IPS DF 4.7 (cell line): Measurements from ENCODE around the gene SPAAR.
"Not testable (repeated sequence)": the region's sequence is repeated elsewhere in the genome, so short reads cannot be mapped to it uniquely, and the experiment has no call there.

Experiments used
- DNase-seq: peaks from one replicate; pipeline ENCODE4 v3.0.0-alpha.2; 2013; ENCODE audit warnings: low spot score; ENCODE audit errors: extremely low read depth

Gene SPAAR

GRCh38 chr9:35903049-35903448 is 6.2 kb upstream of the SPAAR start:
- DNase-seq = no peak

- DNase-seq = no peak
Measured at GRCh38 chr9:35904338-35904737, 5.0 kb upstream of the SPAAR start.

DNA sequence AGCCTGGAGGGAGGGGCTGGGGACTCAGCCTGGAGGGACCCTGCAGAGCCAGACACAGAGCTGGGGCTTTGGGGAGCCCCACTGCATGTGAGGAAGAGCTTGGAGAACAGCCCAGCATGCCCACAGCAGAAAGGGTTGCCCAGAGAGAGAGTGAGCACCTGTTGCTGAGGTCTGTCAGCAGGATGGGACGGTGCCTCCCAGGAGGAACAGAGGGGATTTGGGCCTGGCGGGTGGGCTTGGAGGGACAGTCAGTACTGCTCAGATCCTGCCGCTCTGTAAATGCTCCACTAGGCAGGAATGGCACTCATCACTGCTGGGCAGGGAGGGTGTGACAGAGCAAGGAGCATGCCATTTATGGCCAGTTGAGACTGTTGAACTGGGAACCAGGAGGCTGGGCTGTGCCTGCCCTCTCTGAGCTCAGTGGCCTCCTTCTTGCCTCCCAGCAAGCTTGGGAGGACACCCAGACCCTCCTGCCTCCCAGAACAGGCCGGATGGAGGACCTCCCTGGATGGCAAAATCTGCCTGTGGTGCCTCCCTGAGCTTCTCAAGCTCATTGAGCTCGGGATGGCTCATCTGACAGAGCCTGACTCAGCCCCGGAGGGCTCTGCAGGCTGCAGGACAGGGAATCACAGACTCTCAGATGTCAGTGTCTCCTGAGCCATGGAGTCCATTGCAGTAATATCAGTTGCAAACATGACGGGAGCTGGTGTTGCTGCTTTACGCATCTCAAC is 4.1 kb upstream of the SPAAR start:
- no peak for DNase-seq

- DNase-seq = no peak
Measured at GRCh38 chr9:35905912-35906679, 3.2 kb upstream of the SPAAR start, which contains the start of gene HRCT1. HRCT1 (plus strand) TSS chr9:35906202; CDS start chr9:35906288, 86 bp downstream.

- no peak for DNase-seq
Measured at GRCh38 chr9:35906923-35907699, 2.2 kb upstream of the SPAAR start.

DNA sequence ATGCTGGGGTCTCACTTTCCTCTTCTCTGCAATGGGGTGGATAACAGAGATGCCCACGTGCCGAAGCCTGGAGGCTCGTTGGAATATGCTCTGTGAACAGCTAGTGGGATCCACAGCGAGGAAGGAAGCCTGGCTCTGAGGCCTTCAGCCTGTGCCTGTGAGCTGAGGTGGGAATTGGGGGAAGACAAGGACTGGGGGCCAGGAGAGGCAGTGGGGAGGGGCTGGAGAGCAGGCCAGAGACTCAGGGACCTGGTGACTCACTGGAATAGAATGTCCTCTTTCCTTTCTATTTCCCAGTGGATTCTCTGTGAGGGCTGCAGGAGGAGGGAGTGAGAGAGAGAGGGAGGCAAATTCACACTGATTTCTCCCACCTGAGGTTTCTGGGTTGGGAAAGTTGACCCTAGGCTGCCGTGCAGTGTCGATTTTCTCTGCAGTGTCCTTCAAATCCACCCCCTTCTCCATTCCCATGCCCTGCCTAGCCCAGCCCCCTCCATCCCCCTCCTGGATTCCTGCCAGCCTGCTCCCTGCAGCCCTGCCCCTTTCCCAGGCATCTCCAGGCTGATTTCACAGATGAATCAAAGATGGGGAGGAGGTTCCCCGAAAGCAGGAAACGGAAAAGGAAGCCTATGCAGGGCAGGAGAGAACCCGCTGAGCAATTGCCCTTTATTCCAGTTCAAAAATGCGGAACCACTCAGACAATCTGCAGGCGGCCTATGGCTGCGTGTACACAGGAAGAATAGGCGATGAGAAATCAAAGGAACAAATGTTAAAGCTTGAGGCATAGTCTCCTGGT is 1.4 kb upstream of the SPAAR start:
- peak; percentile 86 for DNase-seq

DNA sequence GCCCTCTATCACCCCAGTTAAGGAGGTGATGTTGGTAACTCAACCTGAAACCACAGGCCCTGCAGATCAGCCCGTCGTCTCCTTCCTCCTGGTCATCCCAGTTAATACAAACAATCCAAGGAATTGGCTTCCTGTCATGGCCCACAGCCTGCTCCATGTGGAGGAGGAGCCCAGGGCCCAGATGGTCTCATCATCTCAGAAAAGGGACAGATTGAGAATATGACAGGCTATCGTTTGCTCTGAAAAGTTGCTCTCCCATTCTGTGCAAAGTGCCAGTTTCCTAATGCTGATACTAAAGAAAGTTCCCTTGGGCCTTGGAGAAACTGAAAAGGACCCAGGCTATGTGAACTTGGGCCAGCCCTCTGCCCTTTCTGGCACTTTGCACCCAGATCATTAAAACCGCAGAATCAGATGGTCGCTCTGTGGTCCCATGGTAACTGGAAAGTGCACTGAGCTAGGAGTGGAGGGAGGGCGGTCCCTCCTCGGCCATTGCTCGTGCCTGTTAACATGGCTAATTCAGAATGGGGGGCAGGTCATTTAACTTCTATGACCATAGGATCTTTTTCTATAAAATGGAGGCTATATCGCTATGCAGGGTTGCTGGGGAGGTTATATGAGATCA is 675 bp upstream of the SPAAR start:
- no peak for DNase-seq

- DNase-seq = no peak
Measured at GRCh38 chr9:35909687-35910612, 660 bp downstream of the SPAAR start.

GRCh38 chr9:35910613-35911359 is 1.5 kb downstream of the SPAAR start:
- DNase-seq = no peak

GRCh38 chr9:35911690-35912089 is 2.4 kb downstream of the SPAAR start:
- no peak for DNase-seq

- no peak for DNase-seq
Measured at GRCh38 chr9:35912791-35913400, 3.6 kb downstream of the SPAAR start.

- DNase-seq = not testable (repeated sequence)
Measured at GRCh38 chr9:35913429-35913828, 4.1 kb downstream of the SPAAR start.

- no peak for DNase-seq
Measured at GRCh38 chr9:35914301-35914807, 5.1 kb downstream of the SPAAR start.

- no peak for DNase-seq
Measured at GRCh38 chr9:35915681-35916294, 6.5 kb downstream of the SPAAR start.

GRCh38 chr9:35917261-35917660 is 8.0 kb downstream of the SPAAR start:
- no peak for DNase-seq

GRCh38 chr9:35918780-35919179 is 9.5 kb downstream of the SPAAR start:
- DNase-seq = no peak

- no peak for DNase-seq
Measured at GRCh38 chr9:35919212-35920008, 10.1 kb downstream of the SPAAR start.
